ENCODE data around the gene REC8.
"Not testable (repeated sequence)": the region's sequence is repeated elsewhere in the genome, so short reads cannot be mapped to it uniquely, and the experiment has no call there.

Gene REC8

DNA sequence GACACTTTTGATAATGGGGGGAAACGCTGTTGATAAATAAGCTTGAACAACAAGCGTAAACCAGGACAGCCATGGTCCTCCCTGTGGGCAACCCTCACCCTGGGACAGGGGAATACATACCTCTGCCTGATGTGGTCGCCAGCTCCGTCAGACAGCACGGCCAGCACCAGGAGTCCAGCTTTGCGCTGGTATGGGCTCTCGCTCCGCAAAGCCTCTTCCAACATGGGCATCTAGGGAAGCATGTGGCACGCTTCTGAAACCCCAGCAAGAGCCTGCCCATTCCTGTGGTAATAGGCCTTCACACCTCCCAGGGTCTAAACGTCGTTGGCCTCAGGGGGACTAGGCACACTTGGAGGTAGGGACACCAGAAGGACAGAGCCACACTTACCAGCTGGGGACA, 13.9 kb downstream of the REC8 start:
- DNase-seq, result no peak

DNA sequence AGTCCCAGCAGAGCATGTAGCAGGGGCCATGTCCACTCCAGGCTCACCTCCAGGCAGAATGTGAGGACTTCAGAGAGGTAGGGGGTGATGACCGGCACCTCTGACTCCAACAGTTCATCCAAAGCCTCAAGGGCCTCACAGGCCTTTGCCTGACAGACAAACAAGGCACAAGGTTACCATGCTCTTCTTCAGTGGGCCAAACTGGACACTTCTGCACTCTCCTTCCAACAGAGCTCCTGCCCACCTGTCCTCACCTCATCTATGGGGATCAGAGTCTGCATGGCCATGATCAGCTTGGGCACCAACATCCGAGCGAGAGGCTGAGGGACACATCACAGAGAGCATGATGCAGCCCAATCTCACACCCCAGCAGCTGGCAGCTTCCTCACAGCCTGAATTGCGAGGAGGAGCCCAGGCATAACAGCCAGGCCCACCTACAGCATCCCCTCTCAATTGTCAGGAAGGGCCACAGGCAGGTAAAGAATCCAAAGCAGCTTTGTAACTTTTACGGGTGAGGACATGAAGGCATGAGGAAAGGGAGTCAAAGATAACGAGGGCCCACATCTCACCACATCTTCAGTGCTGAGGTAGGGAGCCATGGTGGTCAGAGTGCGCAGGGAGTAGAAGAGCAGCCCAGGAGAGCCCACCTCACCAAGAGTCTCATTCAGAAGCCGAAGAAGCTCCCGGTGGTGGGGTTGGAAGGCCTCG, 15.1 kb downstream of the REC8 start:
- no peak for DNase-seq

DNA sequence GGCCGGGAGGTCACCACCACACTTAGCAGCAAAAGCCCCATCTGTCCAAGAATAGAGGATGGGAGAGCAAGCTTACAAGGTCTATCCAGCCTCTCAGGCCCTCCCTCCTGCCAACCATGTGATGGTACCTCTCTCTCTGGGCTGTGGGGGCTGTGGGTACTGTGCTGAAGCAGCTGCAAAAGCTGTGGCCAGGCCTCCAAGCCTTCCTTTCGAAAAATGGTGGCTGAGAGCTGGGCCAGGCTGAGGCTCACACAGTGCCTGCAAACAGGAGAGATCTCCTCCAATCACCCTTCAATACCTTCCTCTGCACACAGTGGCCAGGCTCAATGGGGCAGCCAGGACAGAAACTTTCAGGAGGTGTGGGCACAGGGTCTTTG, 15.6 kb downstream of the REC8 start:
- DNase-seq, result no peak

DNA sequence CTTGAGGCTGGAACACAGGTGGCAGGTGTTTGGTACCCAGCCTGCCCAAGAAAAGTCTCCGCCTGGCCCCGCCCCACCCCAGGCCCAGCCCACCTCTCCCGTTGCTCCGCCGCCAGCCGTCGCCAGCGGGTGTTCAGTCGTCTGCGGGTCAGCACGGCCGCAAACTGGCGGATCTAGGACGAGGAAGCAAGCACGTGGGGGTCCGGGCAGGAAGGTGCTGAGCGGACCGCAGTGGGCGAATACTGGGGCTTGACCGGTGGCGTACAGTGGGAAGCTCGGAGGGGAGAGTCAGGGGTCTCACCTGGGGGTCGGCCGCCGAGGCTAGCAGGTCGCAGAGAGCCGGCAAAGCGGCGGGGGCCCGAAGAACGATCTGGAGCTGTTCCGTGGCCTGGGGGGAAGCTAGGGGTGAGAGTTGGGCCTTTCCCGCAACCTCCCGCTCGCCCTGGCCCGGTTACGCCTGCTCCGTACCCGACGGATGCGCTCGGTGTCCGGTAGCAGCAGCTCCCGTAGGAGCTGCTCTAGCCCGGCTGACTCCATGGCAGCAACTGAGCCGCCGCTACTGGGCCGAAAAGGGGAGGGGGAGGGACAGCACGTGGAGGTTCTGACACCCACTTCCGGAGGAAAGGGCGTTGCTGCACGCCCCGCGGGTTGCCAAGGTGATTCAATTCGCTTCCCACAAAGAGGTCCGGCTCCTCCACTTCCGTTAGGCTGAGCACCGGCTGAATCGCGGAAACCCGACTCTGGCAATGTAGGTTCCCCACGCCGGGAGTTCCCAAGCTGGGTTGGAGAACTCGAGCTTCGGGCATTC, 16.6 kb downstream of the REC8 start, which contains the start of gene IPO4:
Gene IPO4 (minus strand): TSS at position 566 of the 808 bp plus-strand sequence. CDS start 29 bp downstream, at position 537.
- peak; percentile 94 to 99 for DNase-seq

DNA sequence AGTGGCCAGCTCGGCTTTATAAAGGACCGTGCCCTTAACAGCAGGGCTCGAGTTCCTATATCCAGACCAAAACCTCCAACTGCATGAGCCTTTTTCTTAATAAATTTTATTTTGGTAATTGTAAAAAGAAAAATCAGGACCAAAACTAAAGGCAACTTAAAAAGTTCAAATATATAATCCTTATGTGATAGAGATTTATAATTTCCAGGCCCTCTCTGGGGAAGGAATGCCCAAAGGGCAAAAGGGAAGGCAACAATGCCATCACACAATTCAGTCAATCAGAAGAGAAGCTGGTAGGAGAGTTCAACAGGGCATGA, 17.1 kb downstream of the REC8 start:
- no peak for DNase-seq

DNA sequence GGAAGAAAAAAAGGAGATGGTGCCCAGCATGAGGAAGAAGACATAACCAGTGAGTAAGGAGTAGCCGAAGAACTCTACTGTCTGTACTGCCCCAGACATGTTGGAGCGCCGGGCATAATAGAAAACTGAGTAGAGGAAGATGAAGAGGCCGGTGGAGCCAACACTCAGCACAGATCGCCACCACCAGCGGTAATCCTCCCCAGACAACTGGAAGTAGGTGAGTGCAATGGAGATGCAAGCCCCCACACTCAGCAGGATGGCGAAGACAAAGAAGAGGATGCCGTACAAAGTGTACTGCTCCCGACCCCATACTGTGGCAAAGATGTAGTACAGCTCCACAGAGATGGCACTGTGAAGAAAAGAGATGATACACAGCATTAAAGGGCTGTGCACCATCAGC, 17.6 kb downstream of the REC8 start:
- DNase-seq, result no peak

DNA sequence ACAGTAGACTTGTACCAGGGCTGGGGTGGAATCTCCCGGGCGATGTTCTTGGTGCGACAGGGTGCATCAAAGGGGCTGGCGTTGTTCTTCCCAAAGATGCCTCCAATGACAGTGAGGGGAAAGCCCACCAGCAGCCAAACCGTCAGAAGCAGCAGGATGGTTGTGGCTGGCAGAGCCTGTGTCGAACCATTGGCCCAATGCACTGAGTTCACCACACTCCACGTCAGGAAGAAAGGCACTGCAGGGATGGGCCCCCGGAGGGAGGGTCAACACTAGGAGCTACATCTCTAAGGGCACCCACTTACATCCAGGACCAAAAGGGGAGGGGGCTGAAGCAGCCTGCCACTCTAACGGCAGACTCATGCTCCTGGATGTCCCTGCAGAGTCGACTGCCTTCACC, 18.5 kb downstream of the REC8 start:
- DNase-seq, result no peak

DNA sequence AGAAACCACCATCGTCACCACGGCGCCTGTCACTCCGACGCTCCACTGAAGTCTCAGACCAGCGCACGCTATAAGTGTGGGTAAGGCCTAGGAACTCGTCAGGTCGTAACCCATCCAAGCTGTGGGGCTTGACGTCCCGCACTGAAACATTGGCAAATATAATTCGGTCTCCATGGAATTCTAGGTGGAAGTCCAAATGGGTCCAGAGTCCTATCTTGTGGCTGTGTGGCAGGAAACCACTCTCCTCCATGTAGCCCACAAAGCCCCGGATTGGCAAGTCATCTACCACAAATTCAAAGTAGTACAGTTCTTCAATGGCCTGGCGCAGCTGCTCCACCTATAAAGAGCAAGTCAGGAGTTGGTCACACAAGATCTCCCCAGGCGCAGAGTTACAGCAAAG, 21.1 kb downstream of the REC8 start:
- no peak for DNase-seq

DNA sequence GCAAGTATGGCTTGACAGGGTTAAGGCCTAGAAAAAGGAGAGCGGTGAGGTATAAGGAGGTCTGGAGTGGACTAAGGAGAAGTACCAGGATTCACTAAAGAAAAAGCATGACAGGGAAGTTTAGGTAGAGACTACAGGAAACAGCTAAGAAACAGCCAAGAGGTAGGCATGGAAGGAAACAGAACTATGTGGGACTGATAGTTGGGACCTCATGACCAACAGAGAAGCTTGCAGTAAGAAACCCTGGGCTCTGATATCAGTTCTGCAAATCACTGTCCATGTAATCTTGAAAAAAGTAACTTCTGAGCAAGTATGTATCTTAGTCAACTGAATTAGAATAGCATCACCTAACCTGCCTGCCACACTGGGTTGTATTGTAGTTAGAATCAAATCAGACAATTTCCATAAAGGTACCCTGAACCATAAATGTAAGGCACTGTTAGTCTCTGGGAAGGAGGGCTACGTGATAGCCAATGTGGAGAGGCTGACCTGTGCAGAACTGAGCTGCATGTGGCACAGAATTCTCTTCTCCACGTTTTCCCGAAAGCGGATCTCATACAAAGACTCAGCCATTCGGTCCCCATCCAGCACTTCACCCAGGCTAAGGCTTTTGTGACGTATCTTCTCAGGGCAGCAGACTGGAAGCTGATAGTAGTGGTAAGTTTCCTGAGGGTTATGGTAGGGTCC, 22.4 kb downstream of the REC8 start:
- DNase-seq, result no peak

DNA sequence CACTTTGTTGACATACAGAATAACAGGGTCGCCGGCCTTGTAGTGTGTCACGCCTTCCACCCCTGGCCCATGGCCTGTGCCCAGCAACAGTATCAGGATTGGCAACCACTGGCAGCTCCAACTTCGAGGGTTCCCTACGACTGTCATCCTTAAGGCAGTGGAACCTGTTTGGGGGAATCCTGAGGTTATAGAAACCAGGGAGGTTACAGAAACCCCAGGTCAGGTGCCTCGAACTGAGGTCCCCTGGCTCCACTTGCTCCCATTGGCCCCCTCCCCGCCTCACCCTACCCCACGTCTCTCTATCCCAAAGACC, 22.9 kb downstream of the REC8 start:
- no peak for DNase-seq

DNA sequence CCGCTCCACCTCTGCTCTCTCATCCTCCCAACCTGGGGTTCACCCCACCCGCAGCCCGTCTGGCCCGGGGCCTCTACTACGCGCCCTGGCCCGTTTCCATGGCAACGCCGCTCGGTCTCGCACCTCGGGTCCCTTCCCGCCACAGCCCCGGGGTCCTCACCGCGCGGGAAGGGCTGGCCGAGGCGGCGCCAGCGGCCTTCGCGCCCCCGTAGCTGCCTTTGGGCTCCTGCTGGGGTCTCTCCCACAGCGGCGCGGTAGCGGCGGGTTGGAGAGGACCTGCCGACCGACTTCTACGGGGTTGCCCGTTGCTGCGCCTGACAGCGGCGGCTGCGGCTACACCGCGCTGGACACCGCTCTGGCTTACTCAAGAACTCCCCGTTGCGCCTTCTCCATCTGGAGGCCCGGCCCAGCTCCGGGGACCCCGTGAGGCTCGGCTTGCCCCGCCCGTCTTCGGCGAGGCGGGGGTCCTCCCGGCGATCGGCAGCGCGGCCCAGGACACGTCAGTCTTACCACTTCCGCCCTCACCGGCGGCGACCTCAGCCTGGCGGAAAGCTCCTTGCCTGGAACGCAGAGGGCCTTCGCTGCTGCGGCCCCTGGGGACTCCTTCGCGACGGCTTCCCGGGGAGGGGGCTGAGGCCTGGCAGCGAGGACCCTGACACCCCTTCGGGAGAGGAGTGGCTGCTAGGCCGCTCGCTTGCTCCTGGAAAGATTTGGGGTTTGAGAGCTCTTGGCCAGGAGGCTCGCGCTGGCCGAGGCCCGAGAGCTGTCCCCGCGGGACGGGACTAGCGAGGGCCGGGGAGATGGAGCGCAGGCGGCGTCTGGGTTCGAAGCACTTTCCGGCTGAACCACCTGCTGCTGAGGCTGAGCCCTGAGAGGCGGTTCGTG, 23.5 kb downstream of the REC8 start, which contains the start of gene TM9SF1:
Gene TM9SF1 (minus strand): TSS at position 256 of the 885 bp plus-strand sequence. CDS start 422 bp downstream, outside the sequence.
- peak; percentile 49 to 83 for DNase-seq

DNA sequence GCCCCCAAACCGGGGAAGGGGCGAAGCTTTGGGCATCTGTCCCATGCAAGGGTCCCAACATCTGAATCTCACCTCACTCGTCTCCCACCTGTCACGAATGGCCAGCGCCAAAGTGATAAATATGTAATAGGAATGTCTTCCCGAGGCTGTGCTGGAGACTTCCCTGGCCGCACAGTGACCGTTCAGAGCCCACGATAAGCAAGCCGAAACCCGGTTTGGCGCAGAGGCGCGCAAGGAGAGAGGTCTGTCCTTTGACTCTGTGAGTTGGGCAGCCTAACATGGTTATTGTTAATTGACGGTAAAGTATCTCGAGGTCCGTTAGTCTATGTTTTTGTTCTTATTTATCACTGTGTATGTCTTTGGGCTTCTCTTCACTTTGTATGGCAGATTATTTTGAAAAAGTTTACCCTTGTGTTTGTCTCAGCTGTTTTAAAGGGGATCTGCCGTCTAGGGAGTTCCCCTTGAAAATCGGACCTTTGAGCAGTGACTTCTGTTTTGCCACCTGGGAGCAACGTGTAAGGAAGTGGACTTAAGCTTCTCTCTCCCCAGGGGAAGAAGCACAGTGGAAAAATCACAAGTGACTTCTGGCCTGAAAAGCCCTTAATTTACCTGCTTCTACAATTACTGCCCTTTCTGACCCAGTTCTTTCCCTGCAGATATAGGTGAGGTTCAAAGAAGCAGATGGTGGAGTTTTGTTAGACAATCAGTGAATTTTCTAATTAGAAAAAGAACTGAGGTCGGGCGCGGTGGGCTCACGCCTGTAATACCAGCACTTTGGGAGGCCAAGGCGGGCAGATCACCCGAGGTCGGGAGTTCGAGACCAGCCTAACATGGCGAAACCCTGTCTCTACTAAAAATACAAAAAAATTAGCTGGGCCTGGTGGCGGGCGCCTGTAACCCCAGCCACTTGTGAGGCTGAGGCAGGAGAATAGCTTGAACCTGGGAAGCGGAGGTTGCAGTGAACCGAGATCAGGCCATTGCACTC, 24.5 kb downstream of the REC8 start:
- peak in 1 of 2 experiments; percentile 21 for DNase-seq

DNA sequence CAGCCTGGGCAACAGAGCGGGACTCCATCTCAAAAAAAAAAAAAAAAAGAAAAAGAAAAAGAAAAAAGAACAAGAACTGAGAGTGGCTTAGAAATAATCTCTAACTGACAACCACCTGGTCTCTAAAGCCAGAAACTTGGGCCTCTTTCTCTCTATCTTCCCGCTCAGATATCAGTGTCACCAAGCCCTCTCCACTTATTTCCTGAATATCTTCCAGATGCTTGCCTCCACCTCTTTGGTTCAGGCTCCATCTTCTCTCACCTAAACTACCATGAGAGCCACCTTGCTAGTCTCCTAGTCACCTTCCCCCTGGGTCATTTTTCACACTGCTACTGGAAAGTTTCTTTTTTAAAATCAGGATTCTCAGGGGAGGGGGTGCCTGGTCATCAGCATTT, 25.2 kb downstream of the REC8 start:
- no peak for DNase-seq

DNA sequence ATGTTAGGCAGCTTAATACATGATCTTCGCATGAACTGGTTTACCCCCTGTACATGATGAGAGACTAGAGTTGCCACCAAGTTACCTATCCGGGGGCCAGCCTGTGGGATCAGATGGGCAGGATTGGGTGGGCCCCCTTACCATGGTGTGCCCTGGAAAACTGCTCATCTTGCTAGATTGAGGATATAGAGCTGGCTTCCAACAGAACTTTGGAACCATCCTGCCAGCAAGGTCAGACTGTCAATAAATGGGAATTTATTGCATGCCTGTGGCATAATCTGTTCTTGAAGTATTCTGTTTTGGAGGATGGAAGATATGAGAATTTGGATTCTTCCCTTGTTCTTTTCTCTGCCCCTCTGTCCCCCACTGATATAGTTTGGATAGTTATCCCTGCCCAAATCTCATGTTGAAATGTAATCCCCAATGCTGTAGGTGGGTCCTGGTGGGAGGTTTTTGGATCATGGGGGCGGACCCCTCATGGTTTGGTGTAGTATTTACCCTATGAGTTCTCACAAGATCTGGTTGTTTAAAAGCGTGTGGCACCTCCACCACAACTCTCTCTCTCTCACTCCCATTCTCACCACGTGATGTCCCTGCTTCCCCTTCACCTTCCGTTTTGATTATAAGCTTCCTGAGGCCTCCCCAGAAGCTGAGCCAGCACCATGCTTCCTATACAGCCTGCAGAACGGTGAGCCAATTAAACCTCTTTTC, 27.1 kb downstream of the REC8 start:
- DNase-seq, result no peak

DNA sequence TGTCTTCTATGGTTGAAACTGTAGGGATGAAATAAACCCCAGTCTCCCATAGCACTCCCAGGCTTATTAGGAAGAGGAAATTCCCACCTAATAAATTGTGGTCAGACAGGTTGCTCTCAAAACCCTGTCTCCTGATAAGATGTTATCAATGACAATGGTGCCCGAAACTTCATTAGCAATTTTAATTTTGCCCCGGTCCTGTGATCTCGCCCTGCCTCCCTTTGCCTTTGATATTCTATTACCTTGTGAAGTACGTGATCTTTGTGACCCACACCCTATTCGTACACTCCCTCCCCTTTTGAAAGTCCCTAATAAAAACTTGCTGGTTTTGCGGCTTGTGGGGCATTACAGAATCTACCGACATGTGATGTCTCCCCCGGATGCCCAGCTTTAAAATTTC, 30.7 kb downstream of the REC8 start:
- not testable (repeated sequence) for DNase-seq

DNA sequence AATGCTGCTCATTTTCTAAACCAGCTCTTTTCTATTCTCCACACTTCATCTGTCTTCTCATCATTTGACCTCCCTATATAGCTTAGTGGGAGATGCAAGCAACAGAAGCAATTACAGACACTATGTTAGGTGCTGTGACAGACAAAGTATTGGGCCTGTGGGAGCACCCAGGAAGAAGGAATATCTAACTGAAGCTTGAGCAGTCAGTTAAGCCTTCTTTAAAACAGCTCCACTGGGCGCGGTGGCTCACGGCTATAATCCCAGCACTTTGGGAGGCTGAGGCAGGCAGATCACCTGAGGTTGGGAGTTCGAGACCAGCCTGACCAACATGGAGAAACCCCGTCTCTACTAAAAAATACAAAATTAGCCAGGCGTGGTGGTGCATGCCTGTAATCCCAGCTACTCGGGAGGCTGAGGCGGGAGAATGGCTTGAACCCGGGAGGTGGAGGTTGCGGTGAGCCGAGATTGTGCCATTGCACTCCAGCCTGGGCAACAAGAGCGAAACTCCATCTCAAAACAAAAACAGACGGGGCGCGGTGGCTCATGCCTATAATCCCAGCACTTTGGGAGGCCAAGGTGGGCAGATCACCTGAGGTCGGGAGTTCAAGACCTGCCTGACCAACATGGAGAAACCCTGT, 31.5 kb downstream of the REC8 start:
- not testable (repeated sequence) for DNase-seq

DNA sequence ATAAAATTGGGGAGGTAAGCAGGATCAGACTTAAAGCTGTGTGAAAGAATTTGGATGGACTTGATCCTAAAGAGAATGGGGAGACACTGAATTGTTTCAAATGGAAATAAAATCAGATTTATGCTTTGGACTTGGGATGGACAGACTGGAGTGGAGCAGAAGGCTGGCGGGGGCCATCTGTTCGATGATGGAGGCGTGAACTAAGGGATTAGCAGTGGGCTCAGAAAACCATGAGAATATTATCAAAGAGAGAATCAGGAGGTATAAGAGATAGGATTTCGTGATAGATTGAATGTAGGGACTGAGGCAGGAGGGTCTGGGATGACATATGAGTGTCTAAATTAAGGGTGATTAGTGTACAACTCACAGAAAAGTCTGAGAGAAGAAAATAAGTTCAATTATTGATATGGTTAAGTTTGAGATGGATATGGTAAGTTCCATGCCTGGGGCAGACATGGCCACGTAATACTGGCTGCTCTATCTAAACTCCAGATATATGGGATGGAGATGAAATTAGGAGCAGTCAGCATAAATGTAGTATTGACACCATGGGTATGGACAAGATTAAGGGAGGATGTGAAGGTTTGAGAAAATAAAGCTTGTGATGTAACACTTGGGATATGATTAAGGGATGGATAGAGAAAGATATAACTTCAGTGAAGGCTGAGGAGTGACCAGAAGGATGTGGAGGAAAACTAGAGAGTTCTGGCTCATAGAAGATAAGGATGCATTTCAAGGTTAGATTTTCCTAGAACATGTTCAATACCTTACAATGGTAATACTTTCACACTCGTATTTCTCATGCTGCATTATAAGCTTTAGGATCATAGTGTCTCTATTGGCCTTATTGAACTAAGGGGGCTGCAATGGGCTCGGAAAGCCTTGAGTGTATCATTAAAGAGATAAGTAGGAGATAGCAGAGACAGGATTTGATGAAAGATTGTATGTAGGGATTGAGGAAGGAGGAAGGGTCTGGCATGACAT, 32.6 kb downstream of the REC8 start:
- DNase-seq, result no peak

DNA sequence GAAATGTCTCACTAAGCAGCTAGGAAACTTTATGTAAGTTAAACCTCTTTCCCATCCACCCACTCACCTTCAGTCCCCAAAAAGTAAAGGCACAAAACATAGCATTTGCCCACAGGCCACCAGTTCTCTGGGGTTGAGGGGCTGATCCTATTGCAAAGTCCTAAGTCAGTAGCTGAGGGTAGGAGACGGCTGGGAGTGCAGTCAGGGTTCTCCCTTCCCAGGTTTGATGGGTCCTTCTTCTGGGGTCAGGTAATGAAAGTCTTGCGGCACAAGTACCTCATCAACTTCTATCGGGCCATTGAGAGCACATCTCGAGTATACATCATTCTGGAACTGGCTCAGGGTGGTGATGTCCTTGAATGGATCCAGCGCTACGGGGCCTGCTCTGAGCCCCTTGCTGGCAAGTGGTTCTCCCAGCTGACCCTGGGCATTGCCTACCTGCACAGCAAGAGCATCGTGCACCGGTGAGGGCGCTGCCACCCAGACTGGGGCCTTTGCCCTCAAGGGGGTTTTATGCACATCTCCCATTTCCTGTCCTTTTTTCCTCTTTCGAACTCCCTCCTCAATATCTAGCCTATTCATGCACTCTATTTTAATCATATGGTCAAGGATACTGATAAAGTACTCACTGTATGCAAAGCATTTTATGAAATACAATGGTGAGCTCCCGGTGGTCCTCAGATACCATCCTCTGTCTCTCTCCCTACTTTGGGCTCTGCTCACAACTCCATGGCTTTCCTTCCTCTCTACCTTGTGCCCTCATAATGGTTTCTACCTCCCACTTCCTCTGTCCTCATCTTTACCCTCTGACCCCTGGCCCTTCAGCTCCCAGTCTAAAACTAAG, 34.6 kb downstream of the REC8 start:
- no peak for DNase-seq

Measured in NCI-H446 (cell line).